NOMO-1 treated with DMSO at 0.1 percent for 48 hours (cell line): ENCODE results near the gene ACOT7.
"Not testable (repeated sequence)": the region's sequence is repeated elsewhere in the genome, so short reads cannot be mapped to it uniquely, and the experiment has no call there.

Experiments used
- DNase-seq: peaks from one replicate; lab custom pipeline; 2025; ENCODE audit not compliant: unreplicated experiment; lab: John Stamatoyannopoulos, UW

ACOT7 gene

GRCh38 chr1:6317098-6317760 is 76.3 kb downstream of the ACOT7 start:
- no peak for DNase-seq

GRCh38 chr1:6316240-6317097 is 77.1 kb downstream of the ACOT7 start:
- DNase-seq: no peak

DNA sequence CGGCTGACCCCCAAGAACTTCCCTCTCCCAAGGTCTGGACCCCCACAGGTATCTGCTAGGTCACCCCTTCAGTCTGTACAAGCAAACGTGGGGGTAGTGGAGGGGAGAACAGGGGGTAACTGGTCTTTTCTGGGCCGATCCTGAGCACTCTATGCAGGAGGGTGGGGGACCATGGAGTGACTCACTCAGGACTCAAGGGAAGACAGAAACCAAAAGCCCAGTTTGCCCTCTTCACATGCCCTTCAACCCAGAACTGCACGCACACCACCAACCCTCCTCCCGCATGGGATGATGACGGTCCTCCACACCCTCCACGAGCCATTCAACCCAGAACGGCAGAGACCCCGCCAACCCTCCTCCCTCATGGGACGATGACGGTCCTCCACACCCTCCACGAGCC is 79.1 kb downstream of the ACOT7 start:
- DNase-seq: no peak

DNA sequence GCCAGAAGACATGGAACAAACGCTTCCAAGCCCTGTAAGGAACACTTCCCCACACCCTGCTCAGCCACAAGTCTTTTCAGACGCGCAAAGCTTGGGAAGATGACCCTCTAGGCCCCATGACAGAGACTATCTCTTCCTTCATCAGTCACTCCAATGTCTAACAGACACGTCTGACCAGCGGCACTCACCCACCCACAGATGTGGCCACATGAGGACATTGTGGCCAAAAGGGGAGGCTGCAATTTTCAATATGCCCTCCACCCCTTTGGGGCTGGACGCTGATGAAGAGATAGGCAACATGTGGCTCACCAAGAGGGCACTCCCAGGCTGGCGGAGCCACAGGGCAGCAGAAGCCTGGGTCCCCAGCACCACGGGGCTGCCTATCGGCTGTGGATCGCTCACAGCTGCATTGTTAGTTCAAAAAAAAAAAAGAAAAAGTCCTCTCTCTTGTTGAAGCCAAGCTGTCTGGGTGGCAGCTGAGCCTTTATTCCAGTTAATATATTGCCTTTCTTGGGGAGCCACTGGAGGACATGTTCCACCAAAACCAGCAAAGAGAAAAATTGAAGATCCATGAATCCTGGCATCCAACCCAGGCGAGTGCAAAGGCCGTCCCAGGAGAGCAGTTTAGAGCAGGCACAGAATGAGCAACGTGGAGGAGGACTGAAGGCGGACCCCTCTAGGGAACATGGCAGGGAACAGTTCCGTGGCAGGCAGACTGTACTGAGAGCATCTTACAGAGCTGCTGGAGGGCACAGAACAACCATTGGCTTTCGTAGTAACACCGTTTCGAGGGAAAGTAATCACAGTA is 80.0 kb downstream of the ACOT7 start:
- DNase-seq: no peak

DNA sequence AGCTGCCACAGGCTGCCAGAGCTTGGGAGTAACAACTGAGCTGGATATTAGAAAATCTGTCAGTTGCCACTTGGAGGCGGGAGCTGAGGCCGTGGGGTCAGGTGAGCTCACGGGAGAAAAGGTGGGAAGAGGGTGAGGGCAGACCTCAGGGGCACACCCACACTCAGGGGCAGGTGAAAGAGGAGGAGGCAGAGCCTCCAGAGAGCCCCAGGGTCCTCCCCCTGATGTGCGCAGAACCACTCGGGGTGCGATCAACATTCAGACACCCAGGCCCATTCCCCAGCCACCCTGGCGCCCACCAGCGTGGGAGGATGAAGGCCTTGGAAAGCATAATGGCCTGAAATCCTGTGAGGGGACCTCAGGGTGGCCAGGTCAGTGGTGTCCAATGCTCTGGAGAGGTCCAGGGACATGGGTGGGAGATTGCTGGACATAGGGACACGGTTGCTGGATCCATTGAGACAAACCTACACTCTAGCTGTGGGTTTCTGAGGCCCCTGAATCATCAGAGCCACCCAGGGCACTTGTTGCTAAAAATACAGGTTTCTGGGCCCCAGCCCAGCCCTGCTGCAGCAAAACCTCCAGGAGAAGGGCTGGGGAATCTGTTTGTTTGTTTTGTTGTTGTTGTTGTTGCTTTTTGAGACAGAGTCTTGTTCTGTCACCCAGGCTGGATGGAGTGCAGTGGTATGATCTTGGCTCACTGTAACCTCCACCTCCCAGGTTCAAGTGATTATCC is 83.3 kb downstream of the ACOT7 start:
- no peak for DNase-seq

DNA sequence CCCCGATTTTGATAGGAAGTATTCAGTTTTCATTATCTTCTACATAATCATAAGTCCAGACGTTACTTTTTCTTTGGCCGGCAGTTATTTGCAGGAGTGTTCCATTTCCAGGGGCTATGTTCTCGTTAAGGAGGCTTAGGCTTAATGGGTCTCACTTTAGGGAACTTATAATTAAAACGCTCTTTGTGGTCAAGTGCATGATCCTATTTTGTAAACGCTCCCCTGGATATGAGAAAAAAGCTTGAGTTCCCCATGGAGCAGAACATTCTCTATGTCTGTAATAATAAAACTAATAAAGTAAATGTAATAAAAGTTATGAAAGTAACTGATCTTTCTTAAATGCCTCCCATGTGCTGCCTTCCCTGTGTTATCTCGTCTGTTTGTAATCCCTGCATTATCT is 84.0 kb downstream of the ACOT7 start:
- DNase-seq: no peak

DNA sequence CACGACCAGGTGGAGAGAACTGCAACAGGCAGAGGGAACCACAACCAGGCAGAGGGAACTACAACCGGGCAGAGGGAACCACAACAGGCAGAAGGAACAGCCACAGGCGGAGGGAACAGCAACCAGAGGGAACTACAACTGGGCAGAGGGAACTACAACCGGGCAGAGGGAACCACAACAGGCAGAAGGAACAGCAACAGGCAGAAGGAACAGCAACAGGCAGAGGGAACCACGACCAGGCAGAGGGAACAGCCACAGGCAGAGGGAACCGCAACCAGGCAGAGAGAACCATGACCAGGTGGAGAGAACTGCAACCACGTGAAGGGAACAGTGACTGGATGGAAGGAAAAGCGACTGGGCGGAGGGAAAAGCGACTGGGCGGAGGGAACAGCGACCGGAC is 85.1 kb downstream of the ACOT7 start:
- DNase-seq: no peak

- DNase-seq: not testable (repeated sequence)
Measured at GRCh38 chr1:6307682-6308081, 85.9 kb downstream of the ACOT7 start.

GRCh38 chr1:6307099-6307498 is 86.5 kb downstream of the ACOT7 start:
- no peak for DNase-seq

DNA sequence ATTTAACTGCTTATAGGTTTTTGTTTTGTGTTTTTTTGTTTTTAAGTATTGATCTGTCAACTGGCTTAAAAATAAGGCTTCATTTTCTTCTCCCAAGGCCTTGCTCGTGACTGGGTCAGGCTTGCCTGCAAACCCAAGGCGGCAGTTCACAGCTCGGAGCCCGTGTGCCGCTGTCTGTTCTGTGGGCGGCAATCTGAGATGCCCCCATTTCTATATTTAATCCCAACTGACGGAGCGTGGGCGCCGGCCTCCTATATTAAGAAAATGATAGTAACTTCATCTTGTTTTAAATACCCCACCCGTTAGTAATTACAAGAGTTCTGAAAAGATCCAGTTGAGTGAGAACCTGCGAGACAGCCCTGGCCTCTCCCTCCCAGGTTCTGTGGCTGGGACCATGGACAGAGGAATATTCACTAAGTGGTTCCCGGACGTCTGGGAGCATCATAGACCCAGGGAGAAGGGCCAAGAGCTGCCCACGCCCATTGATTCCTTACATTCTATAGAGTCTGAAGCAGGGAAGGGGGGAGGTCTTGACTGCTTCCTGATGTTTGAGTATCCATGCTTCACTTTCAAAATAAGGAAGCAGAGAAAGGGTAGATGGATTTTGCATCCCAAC is 90.1 kb downstream of the ACOT7 start:
- DNase-seq: no peak

- no peak for DNase-seq
Measured at GRCh38 chr1:6302568-6302967, 91.0 kb downstream of the ACOT7 start.

DNA sequence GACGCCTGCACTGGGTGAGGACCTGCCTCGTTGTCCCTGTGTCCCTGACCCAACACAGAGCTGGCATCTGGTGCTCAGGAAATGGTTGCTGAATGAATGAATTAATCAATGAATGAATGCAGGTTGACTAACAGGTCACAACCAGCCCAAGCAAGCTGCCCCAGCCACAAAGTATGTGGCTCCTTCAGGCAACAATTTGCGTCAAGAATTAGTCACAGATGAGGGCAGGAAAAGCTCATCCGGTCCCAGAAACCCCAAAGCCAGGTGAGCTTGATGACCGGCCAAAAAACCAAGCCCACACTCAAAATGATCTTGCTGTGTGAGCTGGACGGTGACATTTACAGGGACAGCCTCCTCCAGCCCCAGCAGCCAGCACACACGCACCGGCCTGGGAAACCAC is 92.0 kb downstream of the ACOT7 start:
- DNase-seq: no peak

- no peak for DNase-seq
Measured at GRCh38 chr1:6300342-6301048, 93.1 kb downstream of the ACOT7 start.

DNA sequence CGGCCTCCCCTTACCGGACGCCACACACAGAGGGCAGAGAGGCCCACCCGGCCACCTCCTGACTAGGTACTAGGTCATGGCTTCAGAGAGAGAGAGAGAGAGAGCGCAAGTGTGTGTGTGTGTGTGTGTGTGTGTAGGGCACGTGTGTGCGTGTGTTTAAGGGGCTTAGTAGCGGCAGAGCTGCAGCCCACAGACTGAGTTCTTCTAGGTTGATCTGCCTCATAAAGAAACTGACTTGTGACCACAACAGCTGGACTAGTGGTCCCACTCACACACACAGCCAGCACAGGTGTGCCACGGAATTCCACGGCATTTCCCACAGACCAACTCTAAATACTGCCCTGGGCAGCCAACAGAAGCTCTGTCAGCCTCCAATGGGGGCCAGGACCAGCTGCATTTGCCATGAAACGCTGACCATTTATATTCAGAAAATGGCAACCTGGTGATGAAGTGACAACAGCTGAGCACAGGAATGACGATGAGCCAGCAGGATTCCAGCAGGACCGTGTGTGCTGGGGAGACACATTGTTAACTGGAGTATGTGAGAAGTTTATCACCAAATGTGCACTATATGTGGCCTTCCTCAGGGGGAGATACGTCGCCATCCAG is 93.9 kb downstream of the ACOT7 start:
- no peak for DNase-seq

- DNase-seq: no peak
Measured at GRCh38 chr1:6298940-6299465, 94.6 kb downstream of the ACOT7 start.

GRCh38 chr1:6298530-6298929 is 95.0 kb downstream of the ACOT7 start:
- no peak for DNase-seq

GRCh38 chr1:6295910-6296309 is 97.7 kb downstream of the ACOT7 start:
- DNase-seq: no peak

DNA sequence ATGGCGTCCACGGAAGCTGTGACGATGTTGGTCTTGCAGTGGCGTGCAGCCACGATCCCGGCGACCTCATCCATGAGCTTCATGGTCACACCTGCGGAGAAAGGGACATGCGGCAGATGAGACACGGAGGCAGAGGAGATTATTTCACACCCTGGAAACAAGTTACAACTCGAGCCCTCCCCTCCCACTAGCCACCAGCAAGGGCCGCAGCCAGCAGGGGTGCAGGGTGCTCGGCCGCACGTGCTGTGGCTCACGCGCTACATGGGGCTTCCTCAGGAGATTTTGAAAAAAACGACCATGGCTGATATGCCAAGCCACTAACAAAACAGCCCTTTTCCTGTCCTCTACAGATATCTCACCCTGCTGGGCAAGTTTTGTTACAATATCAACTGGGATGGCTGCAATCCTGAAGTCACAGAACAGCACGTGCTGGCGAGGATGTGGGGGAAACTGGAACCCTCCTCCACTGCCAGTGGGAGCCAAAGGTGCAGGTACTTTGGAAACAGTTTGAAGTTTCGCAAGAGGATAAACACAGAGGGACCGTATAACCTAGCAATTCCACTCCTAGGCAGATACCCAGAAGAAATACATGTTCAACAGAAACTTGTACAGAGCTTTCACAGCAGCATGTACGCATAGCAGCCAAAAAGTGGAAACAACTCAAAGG is 98.5 kb downstream of the ACOT7 start:
- DNase-seq: no peak
